Panc1 (cell line): ENCODE measurements around the gene ZDHHC1. TPM values are rescaled to one million over a fixed set of nuclear protein-coding genes. Genes with fewer than 3 reads are reported as not detected.

Experiments
- ATAC-seq: fragments of 200-7000 bp; cut with Tn5 transposase; 2 replicates; pipeline ENCODE4 v1.9.1; 2020; ENCODE audit warnings: mild to moderate bottlenecking, moderate library complexity
- BruUV-seq: library from RNA; stranded (reverse); fragments of 400-500 nt; replicated peaks from 2 replicates; lab custom pipeline; 2021; lab: Mats Ljungman, UMichigan
- CTCF ChIA-PET: fragments of 300-600 bp; sonication (Branson Sonifier 250); formaldehyde crosslinking; loops from one replicate; lab custom pipeline; 2022; ENCODE audit warnings: antibody characterized with exemption; lab: Charles Lee
- POLR2A ChIA-PET: fragments of 300-600 bp; sonication (Branson Sonifier 250); formaldehyde crosslinking; loops from one replicate; lab custom pipeline; 2022; ENCODE audit warnings: antibody characterized with exemption; lab: Charles Lee
- DNase-seq: peaks from one replicate; pipeline ENCODE4 v3.0.0-alpha.2; 2010; ENCODE audit warnings: low read depth, low spot score
- H3K27ac ChIP-seq: 2 replicates; pipeline ENCODE4 v1.5.1; 2011; ENCODE audit warnings: mild to moderate bottlenecking, low read length, inconsistent platforms
- H3K27me3 ChIP-seq: fragments of 200-500 bp; sonication (Bioruptor generic); 2 replicates; pipeline ENCODE4 v1.6.0; 2014; ENCODE audit warnings: low read length, inconsistent platforms; ENCODE audit not compliant: control insufficient read depth, insufficient read depth
- H3K36me3 ChIP-seq: fragments of 200-500 bp; sonication (Bioruptor generic); 2 replicates; pipeline ENCODE4 v1.5.1; 2014; ENCODE audit warnings: inconsistent platforms, mild to moderate bottlenecking, low read length, moderate library complexity; ENCODE audit not compliant: control insufficient read depth, insufficient read depth
- H3K4me1 ChIP-seq: 2 replicates; pipeline ENCODE4 v1.5.1; 2011; ENCODE audit warnings: inconsistent platforms, mild to moderate bottlenecking, low read length, moderate library complexity; ENCODE audit not compliant: control insufficient read depth, insufficient read depth
- H3K4me3 ChIP-seq, 2 experiments: 2 replicates each; pipeline ENCODE4 v1.5.1; 2011 to 2012; ENCODE audit warnings: low read depth in 2 of 2, low read length in 2 of 2, mild to moderate bottlenecking in 2 of 2, inconsistent platforms in 1 of 2, moderate library complexity in 1 of 2
- H3K9me3 ChIP-seq: fragments of 200-500 bp; sonication (Bioruptor generic); 2 replicates; pipeline ENCODE4 v1.5.1; 2014; ENCODE audit warnings: low read depth, mild to moderate bottlenecking, inconsistent platforms, low read length, moderate library complexity; ENCODE audit not compliant: control insufficient read depth, insufficient read depth
- POLR2AphosphoS5 ChIP-seq: IDR thresholded peaks from 2 replicates; pipeline ENCODE4 v1.6.1; 2012; ENCODE audit warnings: mild to moderate bottlenecking, low read depth, low read length, moderate library complexity
- SIN3A ChIP-seq: IDR thresholded peaks from 2 replicates; pipeline ENCODE4 v1.6.1; 2012; ENCODE audit warnings: low read depth, mild to moderate bottlenecking, low read length, moderate library complexity, borderline replicate concordance; ENCODE audit not compliant: insufficient read depth
- TCF7L2 ChIP-seq: IDR thresholded peaks from 2 replicates; pipeline ENCODE4 v1.6.1; 2011; ENCODE audit warnings: mild to moderate bottlenecking, low read depth, low read length, inconsistent platforms
- in situ Hi-C: cut with HindIII; loops from 2 replicates; pipeline ENCODE4 v1.10.0; 2016; ENCODE audit warnings: low sequenced_read_pairs, low pct_unique_long_range_greater_than_20kb
- intact Hi-C: fragments of 100-400 bp; cut with micrococcal nuclease; formaldehyde crosslinking; loops from one replicate; pipeline ENCODE4 v1.10.0; 2022; ENCODE audit not compliant: unreplicated experiment
- total RNA-seq: library from RNA; stranded (reverse); gene quantifications from one replicate; pipeline ENCODE4 v1.2.1, GENCODE V29; 2021; ENCODE audit not compliant: unreplicated experiment
- TF ChIP-seq, protein P1 (sequence below), 2 experiments: IDR thresholded peaks; 2 replicates each; pipeline ENCODE4 v1.6.1; 2011 to 2012; ENCODE audit warnings: low read depth in 2 of 2, control low read depth in 1 of 2, low read length in 1 of 2, mild to moderate bottlenecking in 1 of 2, moderate library complexity in 1 of 2; ENCODE audit not compliant: insufficient read depth in 1 of 2
- TF ChIP-seq, protein P2 (sequence below): fragments of 450-650 bp; IDR thresholded peaks from 2 replicates; pipeline ENCODE4 v1.5.1; 2017; ENCODE audit warnings: mild to moderate bottlenecking

ZDHHC1 gene
- total RNA-seq, 1 experiment from 2014 or later: 7.8 TPM

DNA sequence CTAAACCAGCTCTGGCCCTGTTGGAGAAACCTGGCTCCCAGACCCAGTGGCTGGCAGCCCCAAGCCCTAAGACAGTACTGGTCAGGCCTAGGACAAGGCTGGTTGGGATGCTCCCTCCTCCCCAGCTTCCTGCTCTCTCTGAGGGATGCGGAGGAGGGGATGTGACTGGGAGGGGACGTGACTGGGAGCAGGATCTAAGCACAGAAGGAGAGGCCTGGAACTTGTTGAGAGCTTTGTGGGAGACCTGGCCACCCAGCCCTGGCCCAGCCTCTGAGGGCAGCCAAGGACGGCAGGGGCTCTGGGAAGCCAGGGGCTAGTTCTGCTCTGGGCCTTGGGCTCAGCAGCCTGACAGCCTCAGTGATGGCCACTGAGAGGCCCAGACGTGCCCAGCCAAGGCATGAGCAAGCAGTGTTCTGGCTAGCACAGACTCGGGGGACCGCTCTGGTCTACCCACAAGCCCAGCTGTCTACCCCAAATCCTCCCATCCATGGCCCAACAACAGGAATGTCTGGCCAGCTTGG lies 41.9 kb upstream of the ZDHHC1 start:
- no peaks in the 10 kb centered on the region for H3K36me3 ChIP-seq
- no peaks in the 10 kb centered on the region for H3K9me3 ChIP-seq
- intact Hi-C loops (no loop called here), in situ Hi-C loops (no loop called here)
- H3K4me1 ChIP-seq: no peaks in the 10 kb centered on the region
- no TSS peak for BruUV-seq
- POLR2A ChIA-PET: no interaction called here
- H3K27me3 ChIP-seq: no peaks in the 10 kb centered on the region
- H3K27ac ChIP-seq: no peak overlapping the region
- CTCF ChIA-PET: no interaction called here
- H3K4me3 ChIP-seq: no peak overlapping the region
- ATAC-seq: no peak
- TF ChIP-seq, protein P1, sequence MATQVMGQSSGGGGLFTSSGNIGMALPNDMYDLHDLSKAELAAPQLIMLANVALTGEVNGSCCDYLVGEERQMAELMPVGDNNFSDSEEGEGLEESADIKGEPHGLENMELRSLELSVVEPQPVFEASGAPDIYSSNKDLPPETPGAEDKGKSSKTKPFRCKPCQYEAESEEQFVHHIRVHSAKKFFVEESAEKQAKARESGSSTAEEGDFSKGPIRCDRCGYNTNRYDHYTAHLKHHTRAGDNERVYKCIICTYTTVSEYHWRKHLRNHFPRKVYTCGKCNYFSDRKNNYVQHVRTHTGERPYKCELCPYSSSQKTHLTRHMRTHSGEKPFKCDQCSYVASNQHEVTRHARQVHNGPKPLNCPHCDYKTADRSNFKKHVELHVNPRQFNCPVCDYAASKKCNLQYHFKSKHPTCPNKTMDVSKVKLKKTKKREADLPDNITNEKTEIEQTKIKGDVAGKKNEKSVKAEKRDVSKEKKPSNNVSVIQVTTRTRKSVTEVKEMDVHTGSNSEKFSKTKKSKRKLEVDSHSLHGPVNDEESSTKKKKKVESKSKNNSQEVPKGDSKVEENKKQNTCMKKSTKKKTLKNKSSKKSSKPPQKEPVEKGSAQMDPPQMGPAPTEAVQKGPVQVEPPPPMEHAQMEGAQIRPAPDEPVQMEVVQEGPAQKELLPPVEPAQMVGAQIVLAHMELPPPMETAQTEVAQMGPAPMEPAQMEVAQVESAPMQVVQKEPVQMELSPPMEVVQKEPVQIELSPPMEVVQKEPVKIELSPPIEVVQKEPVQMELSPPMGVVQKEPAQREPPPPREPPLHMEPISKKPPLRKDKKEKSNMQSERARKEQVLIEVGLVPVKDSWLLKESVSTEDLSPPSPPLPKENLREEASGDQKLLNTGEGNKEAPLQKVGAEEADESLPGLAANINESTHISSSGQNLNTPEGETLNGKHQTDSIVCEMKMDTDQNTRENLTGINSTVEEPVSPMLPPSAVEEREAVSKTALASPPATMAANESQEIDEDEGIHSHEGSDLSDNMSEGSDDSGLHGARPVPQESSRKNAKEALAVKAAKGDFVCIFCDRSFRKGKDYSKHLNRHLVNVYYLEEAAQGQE (IDR thresholded peaks at IDR 0.05; ENCODE audit: insufficient read depth in 1 of 2, low read depth in 2 of 2, low read length in 1 of 2): no peak
- TF ChIP-seq TCF7L2: no peak
- TF ChIP-seq, protein P2, sequence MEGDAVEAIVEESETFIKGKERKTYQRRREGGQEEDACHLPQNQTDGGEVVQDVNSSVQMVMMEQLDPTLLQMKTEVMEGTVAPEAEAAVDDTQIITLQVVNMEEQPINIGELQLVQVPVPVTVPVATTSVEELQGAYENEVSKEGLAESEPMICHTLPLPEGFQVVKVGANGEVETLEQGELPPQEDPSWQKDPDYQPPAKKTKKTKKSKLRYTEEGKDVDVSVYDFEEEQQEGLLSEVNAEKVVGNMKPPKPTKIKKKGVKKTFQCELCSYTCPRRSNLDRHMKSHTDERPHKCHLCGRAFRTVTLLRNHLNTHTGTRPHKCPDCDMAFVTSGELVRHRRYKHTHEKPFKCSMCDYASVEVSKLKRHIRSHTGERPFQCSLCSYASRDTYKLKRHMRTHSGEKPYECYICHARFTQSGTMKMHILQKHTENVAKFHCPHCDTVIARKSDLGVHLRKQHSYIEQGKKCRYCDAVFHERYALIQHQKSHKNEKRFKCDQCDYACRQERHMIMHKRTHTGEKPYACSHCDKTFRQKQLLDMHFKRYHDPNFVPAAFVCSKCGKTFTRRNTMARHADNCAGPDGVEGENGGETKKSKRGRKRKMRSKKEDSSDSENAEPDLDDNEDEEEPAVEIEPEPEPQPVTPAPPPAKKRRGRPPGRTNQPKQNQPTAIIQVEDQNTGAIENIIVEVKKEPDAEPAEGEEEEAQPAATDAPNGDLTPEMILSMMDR: no peak
- no peak for TF ChIP-seq SIN3A
- TF ChIP-seq POLR2AphosphoS5: no peak
- no peak for DNase-seq

DNA sequence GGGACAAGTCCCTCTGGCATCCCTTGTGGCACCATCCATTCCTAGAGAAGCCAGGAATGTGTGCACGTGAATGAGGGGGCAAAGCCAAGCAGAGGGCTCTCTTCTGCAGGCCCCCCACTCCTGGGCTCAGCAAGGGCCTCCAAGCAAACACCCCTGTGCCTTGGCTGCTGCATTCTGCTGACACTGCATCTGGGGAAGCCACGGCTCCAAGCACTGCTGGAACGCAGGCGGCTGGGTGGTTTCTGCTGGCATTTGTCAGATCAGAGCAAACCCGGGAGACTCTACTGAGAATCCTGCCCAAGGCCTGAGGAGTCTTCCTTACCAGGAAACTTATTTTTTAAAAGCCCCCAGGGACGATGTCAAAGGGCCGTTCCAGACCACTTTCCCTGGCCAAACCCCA lies 41.3 kb upstream of the ZDHHC1 start:
- intact Hi-C loops (no loop called here), in situ Hi-C loops (no loop called here)
- Histone ChIP-seq H3K27me3 (no peaks in the 10 kb centered on the region), H3K4me3 (no peak overlapping the region), H3K36me3 (no peaks in the 10 kb centered on the region), H3K27ac (no peak overlapping the region), H3K4me1 (no peaks in the 10 kb centered on the region), H3K9me3 (no peaks in the 10 kb centered on the region)
- no peak for TF ChIP-seq POLR2AphosphoS5
- TF ChIP-seq, protein P2: no peak
- TF ChIP-seq SIN3A: no peak
- TF ChIP-seq, protein P1 (IDR thresholded peaks at IDR 0.05; ENCODE audit: insufficient read depth in 1 of 2, low read depth in 2 of 2, low read length in 1 of 2): no peak
- no peak for TF ChIP-seq TCF7L2
- ChIA-PET POLR2A (no interaction called here), CTCF (no interaction called here)
- no peak for ATAC-seq
- no peak for DNase-seq
- no TSS peak for BruUV-seq
